Measurements from ENCODE around the gene PAK6.

The PAK6 gene

GRCh38 chr15:40242213-40242599 lies 3.3 kb downstream of the PAK6 start:
- no peak for DNase-seq

- no peak for DNase-seq
These were observed 3.7 kb downstream of the PAK6 start for GRCh38 chr15:40242601-40243000.

- DNase-seq, result no peak
These were observed 4.4 kb downstream of the PAK6 start for GRCh38 chr15:40243126-40243810.

GRCh38 chr15:40244961-40245523 lies 6.2 kb downstream of the PAK6 start:
- DNase-seq, result peak; percentile 13

- no peak for DNase-seq
These were observed 7.0 kb downstream of the PAK6 start for GRCh38 chr15:40245666-40246450.

- DNase-seq, result no peak
These were observed 7.8 kb downstream of the PAK6 start for GRCh38 chr15:40246496-40247280.

- no peak for DNase-seq
These were observed 8.6 kb downstream of the PAK6 start for GRCh38 chr15:40247406-40247971.

- no peak for DNase-seq
These were observed 9.3 kb downstream of the PAK6 start for GRCh38 chr15:40248006-40248783.

- DNase-seq, result no peak
These were observed 10.8 kb downstream of the PAK6 start for GRCh38 chr15:40249477-40250303.

- DNase-seq, result no peak
These were observed 11.4 kb downstream of the PAK6 start for GRCh38 chr15:40250304-40250656.

- no peak for DNase-seq
These were observed 12.1 kb downstream of the PAK6 start for GRCh38 chr15:40250771-40251483.

GRCh38 chr15:40251486-40252140 lies 12.8 kb downstream of the PAK6 start:
- no peak for DNase-seq

- no peak for DNase-seq
These were observed 13.2 kb downstream of the PAK6 start for GRCh38 chr15:40252141-40252437.

- peak; percentile 38 for DNase-seq
These were observed 13.7 kb downstream of the PAK6 start for GRCh38 chr15:40252438-40253166.

- no peak for DNase-seq
These were observed 14.4 kb downstream of the PAK6 start for GRCh38 chr15:40253167-40253790.

GRCh38 chr15:40254452-40254851 lies 15.6 kb downstream of the PAK6 start:
- DNase-seq, result no peak

GRCh38 chr15:40255033-40255432 lies 16.2 kb downstream of the PAK6 start:
- DNase-seq, result no peak

GRCh38 chr15:40256638-40257235 lies 17.9 kb downstream of the PAK6 start:
- no peak for DNase-seq
